HEK293 (cell line): Measurements from ENCODE around the gene CLCN7.

ENCODE experiments used
- CTCF ChIA-PET: fragments of 350-600 bp; formaldehyde crosslinking; extraction: SDS; loops from one replicate; lab custom pipeline; 2021; ENCODE audit warnings: antibody characterized with exemption; lab: Yijun Ruan, JAX
- POLR2A ChIA-PET: fragments of 300-600 bp; formaldehyde crosslinking; extraction: SDS; loops from one replicate; lab custom pipeline; 2020; ENCODE audit warnings: antibody characterized with exemption, inconsistent platforms; lab: Yijun Ruan, JAX
- H3K27ac ChIP-seq: fragments of 200-500 bp; sonication (Bioruptor generic); 2 replicates; pipeline ENCODE4 v1.5.1; 2014; ENCODE audit warnings: low read depth, low read length, control low read depth, inconsistent platforms; ENCODE audit errors: extremely low read depth
- H3K36me3 ChIP-seq, 2 experiments: fragments of 200-500 bp in 1 of 2; sonication (Bioruptor generic) in 1 of 2; 1 replicate in 1 of 2; 2 replicates in 1 of 2; pipeline ENCODE4 v1.5.1; 2014 to 2017; ENCODE audit warnings: inconsistent platforms in 2 of 2, low read length in 2 of 2; ENCODE audit not compliant: control insufficient read depth in 2 of 2, insufficient read depth in 1 of 2
- H3K4me1 ChIP-seq: fragments of 200-500 bp; sonication (Bioruptor generic); 2 replicates; pipeline ENCODE4 v1.5.1; 2014; ENCODE audit warnings: mild to moderate bottlenecking, low read length, inconsistent platforms; ENCODE audit not compliant: control insufficient read depth, insufficient read depth
- H3K4me3 ChIP-seq: 2 replicates; pipeline ENCODE4 v1.5.1; 2011; ENCODE audit warnings: low read depth, mild to moderate bottlenecking, control low read depth, low read length, moderate library complexity
- H3K9me3 ChIP-seq: fragments of 200-500 bp; sonication (Bioruptor generic); 2 replicates; pipeline ENCODE4 v1.5.1; 2014; ENCODE audit warnings: low read depth, low read length, inconsistent platforms; ENCODE audit not compliant: control insufficient read depth, insufficient read depth
- PATZ1 ChIP-seq: fragments of 450-650 bp; formaldehyde crosslinking; IDR thresholded peaks from 2 replicates; pipeline ENCODE4 v1.5.1; 2016; ENCODE audit warnings: missing biosample characterization, missing genetic modification characterization
- SALL2 ChIP-seq: fragments of 450-650 bp; formaldehyde crosslinking; IDR thresholded peaks from 2 replicates; pipeline ENCODE4 v1.5.0; 2017; ENCODE audit warnings: missing biosample characterization, mild to moderate bottlenecking, missing genetic modification characterization, borderline replicate concordance
- YY2 ChIP-seq: fragments of 450-650 bp; formaldehyde crosslinking; IDR thresholded peaks from 2 replicates; pipeline ENCODE4 v1.5.1; 2016; ENCODE audit warnings: missing biosample characterization, missing genetic modification characterization
- ZBTB6 ChIP-seq: fragments of 450-650 bp; formaldehyde crosslinking; IDR thresholded peaks from 2 replicates; pipeline ENCODE4 v1.5.1; 2017; ENCODE audit warnings: missing biosample characterization, missing genetic modification characterization
- ZBTB8A ChIP-seq: fragments of 450-650 bp; formaldehyde crosslinking; IDR thresholded peaks from 2 replicates; pipeline ENCODE4 v1.5.1; 2016; ENCODE audit warnings: missing biosample characterization, missing genetic modification characterization
- ZFP3 ChIP-seq: fragments of 450-650 bp; formaldehyde crosslinking; IDR thresholded peaks from 2 replicates; pipeline ENCODE4 v1.5.1; 2016; ENCODE audit warnings: low read depth, missing biosample characterization, missing genetic modification characterization
- ZIC2 ChIP-seq: fragments of 450-650 bp; formaldehyde crosslinking; IDR thresholded peaks from 2 replicates; pipeline ENCODE4 v1.5.1; 2016; ENCODE audit warnings: missing biosample characterization, missing genetic modification characterization
- ZNF26 ChIP-seq: fragments of 450-650 bp; formaldehyde crosslinking; IDR thresholded peaks from 2 replicates; pipeline ENCODE4 v1.5.1; 2016; ENCODE audit warnings: missing biosample characterization, missing genetic modification characterization
- ZNF555 ChIP-seq: fragments of 450-650 bp; formaldehyde crosslinking; conservative IDR thresholded peaks from 2 replicates; pipeline ENCODE4 v1.5.1; 2017; ENCODE audit warnings: missing biosample characterization, mild to moderate bottlenecking, missing genetic modification characterization, inconsistent platforms
- ZNF645 ChIP-seq: fragments of 450-650 bp; formaldehyde crosslinking; IDR thresholded peaks from 2 replicates; pipeline ENCODE4; 2016; ENCODE audit warnings: missing biosample characterization, missing genetic modification characterization
- ZNF670 ChIP-seq: fragments of 450-650 bp; formaldehyde crosslinking; IDR thresholded peaks from 2 replicates; pipeline ENCODE4 v1.5.1; 2016; ENCODE audit warnings: missing biosample characterization, missing genetic modification characterization, low read depth
- ZNF677 ChIP-seq: fragments of 450-650 bp; IDR thresholded peaks from 2 replicates; pipeline ENCODE4 v1.5.0; 2018; ENCODE audit warnings: missing biosample characterization, mild to moderate bottlenecking, missing genetic modification characterization, moderate library complexity
- TF ChIP-seq, protein P1 (sequence below): fragments of 450-650 bp; formaldehyde crosslinking; IDR thresholded peaks from 2 replicates; pipeline ENCODE4 v1.5.1; 2016; ENCODE audit warnings: missing biosample characterization, missing genetic modification characterization
- TF ChIP-seq, protein P2 (sequence below): fragments of 450-650 bp; formaldehyde crosslinking; IDR thresholded peaks from 2 replicates; pipeline ENCODE4 v1.5.1; 2016; ENCODE audit warnings: missing biosample characterization, missing genetic modification characterization
- TF ChIP-seq, protein P3 (sequence below): fragments of 450-650 bp; formaldehyde crosslinking; IDR thresholded peaks from 2 replicates; pipeline ENCODE4 v1.5.1; 2017; ENCODE audit warnings: missing biosample characterization, missing genetic modification characterization
- TF ChIP-seq, protein P4 (sequence below): IDR thresholded peaks from 2 replicates; pipeline ENCODE4 v1.6.1; 2011; ENCODE audit warnings: mild to moderate bottlenecking, low read depth, low read length, borderline replicate concordance

Gene CLCN7

DNA sequence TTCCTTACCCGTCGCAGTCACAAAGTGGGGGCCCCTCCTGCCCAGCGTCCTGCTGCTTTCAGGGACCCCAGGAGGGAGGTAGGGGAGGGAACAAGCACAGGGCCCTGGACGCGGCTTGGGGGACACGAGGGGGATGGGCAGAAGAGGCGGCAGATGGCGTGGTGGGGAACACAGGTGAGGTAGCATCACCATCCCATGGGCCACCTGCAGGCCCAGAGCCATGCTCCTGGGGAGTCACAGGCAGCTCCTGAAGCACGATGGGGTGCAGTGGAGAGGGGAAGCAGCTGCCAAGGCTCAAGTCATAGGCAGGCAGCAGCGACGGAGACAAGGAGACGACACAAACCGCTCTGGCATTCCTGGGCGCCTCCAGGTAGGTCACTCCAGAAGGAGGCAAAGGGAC, 71.1 kb downstream of the CLCN7 start:
- Histone ChIP-seq H3K27ac (no peak overlapping the region), H3K9me3 (no peaks in the 10 kb centered on the region)
- CTCF ChIA-PET = no interaction called here
- TF ChIP-seq ZBTB6 = no peak
- TF ChIP-seq, all 188 proteins: peak for 0
- peaks cover 0 to 40% of the 10 kb centered on the region in 2 experiments; a peak in 2 of 3 replicates for H3K36me3 ChIP-seq
- H3K4me1 ChIP-seq = peaks cover 3% of the 10 kb centered on the region
- POLR2A ChIA-PET = no interaction called here
- H3K4me3 ChIP-seq = no peak overlapping the region

GRCh38 chr16:1403036-1403435, 71.8 kb downstream of the CLCN7 start:
- Histone ChIP-seq H3K27ac (no peak overlapping the region), H3K9me3 (no peaks in the 10 kb centered on the region), H3K36me3 (peaks cover 0 to 45% of the 10 kb centered on the region in 2 experiments; a peak in 2 of 3 replicates), H3K4me3 (no peak overlapping the region), H3K4me1 (peaks cover 3% of the 10 kb centered on the region)
- ChIA-PET CTCF (no interaction called here), POLR2A (no interaction called here)
- TF ChIP-seq PATZ1 (tag by site-specific recombination) = no peak
- TF ChIP-seq, protein P1, sequence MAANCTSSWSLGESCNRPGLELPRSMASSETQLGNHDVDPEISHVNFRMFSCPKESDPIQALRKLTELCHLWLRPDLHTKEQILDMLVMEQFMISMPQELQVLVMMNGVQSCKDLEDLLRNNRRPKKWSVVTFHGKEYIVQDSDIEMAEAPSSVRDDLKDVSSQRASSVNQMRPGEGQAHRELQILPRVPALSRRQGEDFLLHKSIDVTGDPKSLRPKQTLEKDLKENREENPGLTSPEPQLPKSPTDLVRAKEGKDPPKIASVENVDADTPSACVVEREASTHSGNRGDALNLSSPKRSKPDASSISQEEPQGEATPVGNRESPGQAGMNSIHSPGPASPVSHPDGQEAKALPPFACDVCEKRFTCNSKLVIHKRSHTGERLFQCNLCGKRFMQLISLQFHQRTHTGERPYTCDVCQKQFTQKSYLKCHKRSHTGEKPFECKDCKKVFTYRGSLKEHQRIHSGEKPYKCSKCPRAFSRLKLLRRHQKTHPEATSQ (tag by site-specific recombination) = no peak
- TF ChIP-seq ZFP3 = no peak
- no peak for TF ChIP-seq ZNF645 (tag by site-specific recombination)
- no peak for TF ChIP-seq SALL2 (tag by site-specific recombination)
- no peak for TF ChIP-seq YY2
- TF ChIP-seq ZNF555 (tag by site-specific recombination) = no peak
- no peak for TF ChIP-seq ZIC2 (tag by site-specific recombination)
- no peak for TF ChIP-seq ZNF670 (tag by site-specific recombination)
- TF ChIP-seq, protein P2, sequence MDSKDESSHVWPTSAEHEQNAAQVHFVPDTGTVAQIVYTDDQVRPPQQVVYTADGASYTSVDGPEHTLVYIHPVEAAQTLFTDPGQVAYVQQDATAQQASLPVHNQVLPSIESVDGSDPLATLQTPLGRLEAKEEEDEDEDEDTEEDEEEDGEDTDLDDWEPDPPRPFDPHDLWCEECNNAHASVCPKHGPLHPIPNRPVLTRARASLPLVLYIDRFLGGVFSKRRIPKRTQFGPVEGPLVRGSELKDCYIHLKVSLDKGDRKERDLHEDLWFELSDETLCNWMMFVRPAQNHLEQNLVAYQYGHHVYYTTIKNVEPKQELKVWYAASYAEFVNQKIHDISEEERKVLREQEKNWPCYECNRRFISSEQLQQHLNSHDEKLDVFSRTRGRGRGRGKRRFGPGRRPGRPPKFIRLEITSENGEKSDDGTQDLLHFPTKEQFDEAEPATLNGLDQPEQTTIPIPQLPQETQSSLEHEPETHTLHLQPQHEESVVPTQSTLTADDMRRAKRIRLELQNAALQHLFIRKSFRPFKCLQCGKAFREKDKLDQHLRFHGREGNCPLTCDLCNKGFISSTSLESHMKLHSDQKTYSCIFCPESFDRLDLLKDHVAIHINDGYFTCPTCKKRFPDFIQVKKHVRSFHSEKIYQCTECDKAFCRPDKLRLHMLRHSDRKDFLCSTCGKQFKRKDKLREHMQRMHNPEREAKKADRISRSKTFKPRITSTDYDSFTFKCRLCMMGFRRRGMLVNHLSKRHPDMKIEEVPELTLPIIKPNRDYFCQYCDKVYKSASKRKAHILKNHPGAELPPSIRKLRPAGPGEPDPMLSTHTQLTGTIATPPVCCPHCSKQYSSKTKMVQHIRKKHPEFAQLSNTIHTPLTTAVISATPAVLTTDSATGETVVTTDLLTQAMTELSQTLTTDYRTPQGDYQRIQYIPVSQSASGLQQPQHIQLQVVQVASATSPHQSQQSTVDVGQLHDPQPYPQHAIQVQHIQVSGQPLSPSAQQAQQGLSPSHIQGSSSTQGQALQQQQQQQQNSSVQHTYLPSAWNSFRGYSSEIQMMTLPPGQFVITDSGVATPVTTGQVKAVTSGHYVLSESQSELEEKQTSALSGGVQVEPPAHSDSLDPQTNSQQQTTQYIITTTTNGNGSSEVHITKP (tag by site-specific recombination) = no peak
- TF ChIP-seq ZBTB8A (tag by site-specific recombination) = no peak
- TF ChIP-seq ZNF26 (tag by site-specific recombination) = no peak
- TF ChIP-seq, protein P3, sequence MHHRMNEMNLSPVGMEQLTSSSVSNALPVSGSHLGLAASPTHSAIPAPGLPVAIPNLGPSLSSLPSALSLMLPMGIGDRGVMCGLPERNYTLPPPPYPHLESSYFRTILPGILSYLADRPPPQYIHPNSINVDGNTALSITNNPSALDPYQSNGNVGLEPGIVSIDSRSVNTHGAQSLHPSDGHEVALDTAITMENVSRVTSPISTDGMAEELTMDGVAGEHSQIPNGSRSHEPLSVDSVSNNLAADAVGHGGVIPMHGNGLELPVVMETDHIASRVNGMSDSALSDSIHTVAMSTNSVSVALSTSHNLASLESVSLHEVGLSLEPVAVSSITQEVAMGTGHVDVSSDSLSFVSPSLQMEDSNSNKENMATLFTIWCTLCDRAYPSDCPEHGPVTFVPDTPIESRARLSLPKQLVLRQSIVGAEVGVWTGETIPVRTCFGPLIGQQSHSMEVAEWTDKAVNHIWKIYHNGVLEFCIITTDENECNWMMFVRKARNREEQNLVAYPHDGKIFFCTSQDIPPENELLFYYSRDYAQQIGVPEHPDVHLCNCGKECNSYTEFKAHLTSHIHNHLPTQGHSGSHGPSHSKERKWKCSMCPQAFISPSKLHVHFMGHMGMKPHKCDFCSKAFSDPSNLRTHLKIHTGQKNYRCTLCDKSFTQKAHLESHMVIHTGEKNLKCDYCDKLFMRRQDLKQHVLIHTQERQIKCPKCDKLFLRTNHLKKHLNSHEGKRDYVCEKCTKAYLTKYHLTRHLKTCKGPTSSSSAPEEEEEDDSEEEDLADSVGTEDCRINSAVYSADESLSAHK = no peak
- TF ChIP-seq, protein P4, sequence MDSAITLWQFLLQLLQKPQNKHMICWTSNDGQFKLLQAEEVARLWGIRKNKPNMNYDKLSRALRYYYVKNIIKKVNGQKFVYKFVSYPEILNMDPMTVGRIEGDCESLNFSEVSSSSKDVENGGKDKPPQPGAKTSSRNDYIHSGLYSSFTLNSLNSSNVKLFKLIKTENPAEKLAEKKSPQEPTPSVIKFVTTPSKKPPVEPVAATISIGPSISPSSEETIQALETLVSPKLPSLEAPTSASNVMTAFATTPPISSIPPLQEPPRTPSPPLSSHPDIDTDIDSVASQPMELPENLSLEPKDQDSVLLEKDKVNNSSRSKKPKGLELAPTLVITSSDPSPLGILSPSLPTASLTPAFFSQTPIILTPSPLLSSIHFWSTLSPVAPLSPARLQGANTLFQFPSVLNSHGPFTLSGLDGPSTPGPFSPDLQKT = no peak
- TF ChIP-seq ZNF677 (tag by site-specific recombination) = no peak
